Ovary (tissue), 9 donors: ENCODE data around the gene VSX2. TPM values are rescaled to one million over a fixed set of nuclear protein-coding genes. Genes with fewer than 3 reads are reported as not detected.
"Not testable (repeated sequence)": the region's sequence is repeated elsewhere in the genome, so short reads cannot be mapped to it uniquely, and the experiment has no call there.

Experiments used
- DNase-seq, 5 donors: peaks; one replicate each; pipeline ENCODE4 v3.0.0-alpha.2; 2019 to 2020
- H3K27ac ChIP-seq, 2 donors: fragments of 200-600 bp; one replicate each; pipeline versions ENCODE4 v1.5.1 to v1.8.0; 2019 to 2022
- H3K27me3 ChIP-seq: fragments of 200-600 bp; one replicate; pipeline ENCODE4 v1.8.0; 2022
- H3K36me3 ChIP-seq: fragments of 200-600 bp; sonication (generic); one replicate; pipeline ENCODE4 v1.5.1; 2019
- H3K4me1 ChIP-seq: one replicate; pipeline ENCODE4 v1.8.1; 2013; ENCODE audit warnings: mild to moderate bottlenecking, moderate library complexity; ENCODE audit not compliant: insufficient read depth
- H3K4me3 ChIP-seq: fragments of 200-600 bp; sonication (generic); one replicate; pipeline ENCODE4 v1.5.1; 2017
- H3K9me3 ChIP-seq, 2 donors: fragments of 200-600 bp in 1 of 2; sonication (generic) in 1 of 2; one replicate each; pipeline versions ENCODE4 v1.5.1 to v1.8.1; 2013 to 2019; ENCODE audit warnings: mild to moderate bottlenecking in 1 of 2, moderate library complexity in 1 of 2
- CTCF ChIP-seq, 3 donors: fragments of 450-650 bp in 2 of 3; fragments of 200-600 bp in 1 of 3; IDR thresholded peaks; one replicate each; pipeline versions ENCODE4 v1.5.1 to v1.8.0; 2016 to 2022; ENCODE audit warnings: antibody characterized with exemption in 3 of 3, mild to moderate bottlenecking in 1 of 3
- EP300 ChIP-seq: sonication (generic); formaldehyde crosslinking; IDR thresholded peaks from one replicate; pipeline ENCODE4 v1.6.1; 2017; ENCODE audit warnings: antibody characterized with exemption
- POLR2A ChIP-seq: fragments of 450-650 bp; IDR thresholded peaks from one replicate; pipeline ENCODE4 v1.6.1; 2017; ENCODE audit warnings: antibody characterized with exemption, mild to moderate bottlenecking, moderate library complexity
- WGBS, 3 donors: extraction: QIAGEN DNeasy Blood & Tissue Kit in 1 of 3; methylation state at CpG; one replicate each; pipeline versions ENCODE4 v1.1.5 to v1.1.7; 2013 to 2017; 5-methylcytosine and 5-hydroxymethylcytosine counted together
- intact Hi-C, 4 donors: fragments of 100-400 bp; cut with DNase I; formaldehyde crosslinking; loops; one replicate each; pipeline versions ENCODE4 v1.11.0 to v1.15.1; 2022 to 2023
- polyA plus RNA-seq, 2 donors: library from polyadenylated mRNA; stranded (reverse); fragments of 200-250 nt in 1 of 2; fragments of 350-450 nt in 1 of 2; fragmentation: Illumina TruSeq in 1 of 2; extraction: RNeasy Lipid Tissue Mini Kit (QIAGEN cat#74804) in 1 of 2; gene quantifications; one replicate each; pipeline ENCODE4 v1.2.3, GENCODE V29; 2013 to 2014
- total RNA-seq, 7 donors: library from RNA; depleted of rRNA in 2 of 7; stranded (reverse); fragments of >200 nt in 2 of 7; fragmentation: NEBNext Ultra II Directional in 3 of 7; extraction: Animal tissue kit (Norgen Biotek cat#: 25700) in 3 of 7; gene quantifications; one replicate each; pipeline versions ENCODE4 v1.1.0 to v1.2.4, GENCODE V29; 2016 to 2023
- donor health status: DM: no; HTN: no; CAD: no; lungs with moderate emphysema.
- donor health status: DM: no; HTN: no; CAD: no.
- donor health status: Bipolar disorder and iron deficiency.
- donor health status: DM: yes; HTN: yes; CAD: no.
- donor health status: DM: no; HTN: no; CAD: no.
- donor health status: DM: yes; HTN: yes; CAD: no.

Gene VSX2
- total and polyA plus RNA-seq, 9 donors: not detected

GRCh38 chr14:74267588-74267987 lies 28.3 kb downstream of the VSX2 start:
- no peak for TF ChIP-seq POLR2A
- no peak for TF ChIP-seq CTCF (IDR thresholded peaks at IDR 0.05)
- no peak for TF ChIP-seq EP300
- Histone ChIP-seq H3K27me3 (no peaks in the 10 kb centered on the region), H3K36me3 (no peaks in the 10 kb centered on the region), H3K4me1 (no peaks in the 10 kb centered on the region), H3K9me3 (no peaks in the 10 kb centered on the region), H3K4me3 (no peak overlapping the region), H3K27ac (no peak overlapping the region)
- no peak for DNase-seq
- 39 to 52% (median 48%) methylated on average over 3 of the region's 3 CpGs for WGBS, 3 donors
- intact Hi-C loops: no loop called here

- H3K27ac ChIP-seq, DNase-seq, H3K4me3 ChIP-seq, H3K27me3 ChIP-seq, intact Hi-C loops, H3K36me3 ChIP-seq, H3K4me1 ChIP-seq, H3K9me3 ChIP-seq: not testable (repeated sequence)
- WGBS, 3 donors: 54 to 61% (median 58%) methylated on average over 14 of the region's 14 CpGs
Measured at GRCh38 chr14:74270382-74271177, 31.3 kb downstream of the VSX2 start.

GRCh38 chr14:74271365-74271764 lies 32.1 kb downstream of the VSX2 start:
- H3K27ac ChIP-seq: no peak overlapping the region
- TF ChIP-seq CTCF (IDR thresholded peaks at IDR 0.05): no peak
- no peak for TF ChIP-seq POLR2A
- no peak for TF ChIP-seq EP300
- intact Hi-C loops: no loop called here
- H3K36me3 ChIP-seq: no peaks in the 10 kb centered on the region
- H3K9me3 ChIP-seq: no peaks in the 10 kb centered on the region
- no peak overlapping the region for H3K4me3 ChIP-seq
- WGBS, 3 donors: 80 to 91% (median 84%) methylated on average over 1 of the region's 1 CpG
- no peaks in the 10 kb centered on the region for H3K27me3 ChIP-seq
- no peak for DNase-seq
- H3K4me1 ChIP-seq: no peaks in the 10 kb centered on the region

- Histone ChIP-seq H3K36me3 (no peaks in the 10 kb centered on the region), H3K27ac (no peak overlapping the region), H3K4me1 (no peaks in the 10 kb centered on the region), H3K4me3 (no peak overlapping the region), H3K27me3 (no peaks in the 10 kb centered on the region), H3K9me3 (no peaks in the 10 kb centered on the region)
- no peak for TF ChIP-seq CTCF (IDR thresholded peaks at IDR 0.05)
- no peak for TF ChIP-seq EP300
- TF ChIP-seq POLR2A: no peak
- DNase-seq: no peak
- WGBS, 3 donors: 71 to 76% (median 74%) methylated on average over 6 of the region's 6 CpGs
- intact Hi-C loops: no loop called here
Measured at GRCh38 chr14:74275241-74275841, 36.1 kb downstream of the VSX2 start.

- Histone ChIP-seq H3K27me3 (no peaks in the 10 kb centered on the region), H3K36me3 (no peaks in the 10 kb centered on the region), H3K27ac (no peak overlapping the region), H3K4me3 (no peak overlapping the region), H3K4me1 (no peaks in the 10 kb centered on the region), H3K9me3 (no peaks in the 10 kb centered on the region)
- WGBS, 3 donors: 75 to 92% (median 83%) methylated on average over 2 of the region's 2 CpGs
- TF ChIP-seq CTCF (IDR thresholded peaks at IDR 0.05) (no peak), EP300 (no peak), POLR2A (no peak)
- intact Hi-C loops: no loop called here
- no peak for DNase-seq
Measured at GRCh38 chr14:74278080-74278479, 38.8 kb downstream of the VSX2 start.
